Activated CD8-positive, alpha-beta memory T cell treated with anti-CD3 and anti-CD28 coated beads for 24 hours (primary cell): Measurements from ENCODE around the gene SYNE4.
A peak's percentile ranks its signal among the peaks of the same experiment; 100 is the strongest.
"Not testable (repeated sequence)": the region's sequence is repeated elsewhere in the genome, so short reads cannot be mapped to it uniquely, and the experiment has no call there.

Experiments used
- DNase-seq: peaks from one replicate; pipeline ENCODE4 v3.0.0-alpha.2; 2020

The SYNE4 gene

GRCh38 chr19:35987571-35987896 lies 21.1 kb downstream of the SYNE4 start:
- no peak for DNase-seq

GRCh38 chr19:35986664-35987570 lies 21.7 kb downstream of the SYNE4 start:
- peak; percentile 69 for DNase-seq

- no peak for DNase-seq
Observed at GRCh38 chr19:35986111-35986510, 22.5 kb downstream of the SYNE4 start.

- no peak for DNase-seq
Observed at GRCh38 chr19:35983177-35983576, 25.4 kb downstream of the SYNE4 start.

GRCh38 chr19:35980997-35981396 lies 27.6 kb downstream of the SYNE4 start:
- DNase-seq, result not testable (repeated sequence)

GRCh38 chr19:35978832-35979365 lies 29.7 kb downstream of the SYNE4 start:
- DNase-seq, result no peak

GRCh38 chr19:35978271-35978670 lies 30.3 kb downstream of the SYNE4 start:
- no peak for DNase-seq

- no peak for DNase-seq
Observed at GRCh38 chr19:35977446-35978222, 31.0 kb downstream of the SYNE4 start.

- no peak for DNase-seq
Observed at GRCh38 chr19:35975608-35976214, 32.9 kb downstream of the SYNE4 start.

- no peak for DNase-seq
Observed at GRCh38 chr19:35973487-35973886, 35.1 kb downstream of the SYNE4 start.

GRCh38 chr19:35966771-35967170 lies 41.8 kb downstream of the SYNE4 start:
- DNase-seq, result no peak

GRCh38 chr19:35963514-35963913 lies 45.1 kb downstream of the SYNE4 start:
- peak; percentile 71 for DNase-seq

GRCh38 chr19:35960432-35960972 lies 48.1 kb downstream of the SYNE4 start:
- DNase-seq, result no peak

GRCh38 chr19:35959968-35960320 lies 48.7 kb downstream of the SYNE4 start:
- peak; percentile 58 for DNase-seq

GRCh38 chr19:35959040-35959967 lies 49.3 kb downstream of the SYNE4 start:
- DNase-seq, result peak; percentile 86

GRCh38 chr19:35958660-35959039 lies 50.0 kb downstream of the SYNE4 start:
- DNase-seq, result peak; percentile 63

GRCh38 chr19:35957411-35957810 lies 51.2 kb downstream of the SYNE4 start:
- DNase-seq, result not testable (repeated sequence)

GRCh38 chr19:35955881-35956634 lies 52.6 kb downstream of the SYNE4 start:
- DNase-seq, result no peak
